IMR-90 (cell line): Measurements from ENCODE around the gene FBXL7. TPM values are rescaled to one million over a fixed set of nuclear protein-coding genes. Genes with fewer than 3 reads are reported as not detected.

ENCODE experiments used
- ATAC-seq: fragments of 200-7000 bp; cut with Tn5 transposase; 2 replicates; pipeline ENCODE4 v1.9.1; 2020; ENCODE audit warnings: low read depth, mild to moderate bottlenecking, moderate library complexity
- BruUV-seq: library from RNA; stranded (reverse); fragments of 400-500 nt; replicated peaks from 2 replicates; lab custom pipeline; 2021; lab: Mats Ljungman, UMichigan
- CTCF ChIA-PET: fragments of 300-600 bp; formaldehyde crosslinking; extraction: SDS; loops from one replicate; lab custom pipeline; 2021; ENCODE audit warnings: antibody characterized with exemption; lab: Yijun Ruan, JAX
- POLR2A ChIA-PET: fragments of 300-600 bp; sonication (Branson Sonifier 250); formaldehyde crosslinking; loops from one replicate; lab custom pipeline; 2022; ENCODE audit warnings: antibody characterized with exemption; ENCODE audit not compliant: unreplicated experiment; lab: Charles Lee
- DNase-seq: peaks from one replicate; pipeline ENCODE4 v3.0.0; 2013
- H2AFZ ChIP-seq: replicated peaks from 2 replicates; pipeline ENCODE3; 2013; ENCODE audit warnings: low read length, mild to moderate bottlenecking; ENCODE audit not compliant: poor library complexity
- H2AK5ac ChIP-seq: 2 replicates; pipeline ENCODE4 v1.6.1; 2013; ENCODE audit warnings: low read depth, low read length, inconsistent platforms
- H2AK9ac ChIP-seq: replicated peaks from 2 replicates; pipeline ENCODE3; 2013; ENCODE audit warnings: mild to moderate bottlenecking, low read depth, low read length, moderate library complexity; ENCODE audit not compliant: poor library complexity
- H2BK120ac ChIP-seq: 2 replicates; pipeline ENCODE4 v1.6.1; 2013; ENCODE audit warnings: low read depth, low read length, inconsistent platforms
- H2BK15ac ChIP-seq: 3 replicates; pipeline ENCODE4 v1.6.1; 2013; ENCODE audit warnings: low read depth, low read length, inconsistent platforms
- H2BK20ac ChIP-seq: 2 replicates; pipeline ENCODE4 v1.6.1; 2013; ENCODE audit warnings: low read depth, mild to moderate bottlenecking, inconsistent platforms, low read length, moderate library complexity
- H2BK5ac ChIP-seq: 2 replicates; pipeline ENCODE4 v1.6.1; 2013; ENCODE audit warnings: mild to moderate bottlenecking, low read depth, low read length, inconsistent platforms; ENCODE audit not compliant: poor library complexity, severe bottlenecking
- H3K14ac ChIP-seq: replicated peaks from 2 replicates; pipeline ENCODE4 v1.6.1; 2013; ENCODE audit warnings: low read depth, low read length, inconsistent platforms
- H3K18ac ChIP-seq: 2 replicates; pipeline ENCODE4 v1.6.1; 2013; ENCODE audit warnings: low read depth, low read length, control low read depth
- H3K23ac ChIP-seq: 2 replicates; pipeline ENCODE4 v1.6.1; 2013; ENCODE audit warnings: low read depth, low read length, inconsistent platforms
- H3K27ac ChIP-seq: 2 replicates; pipeline ENCODE4 v1.5.1; 2013; ENCODE audit warnings: mild to moderate bottlenecking, control low read depth, low read length; ENCODE audit not compliant: insufficient read depth
- H3K27me3 ChIP-seq: 2 replicates; pipeline ENCODE4 v1.6.1; 2013; ENCODE audit warnings: low read length; ENCODE audit not compliant: control insufficient read depth, insufficient read depth
- H3K36me3 ChIP-seq: 2 replicates; pipeline ENCODE4 v1.6.1; 2013; ENCODE audit warnings: low read length, mixed read lengths; ENCODE audit not compliant: control insufficient read depth, insufficient read depth
- H3K4ac ChIP-seq: 2 replicates; pipeline ENCODE4 v1.6.1; 2013; ENCODE audit warnings: low read depth, low read length, inconsistent platforms
- H3K4me1 ChIP-seq: 2 replicates; pipeline ENCODE4 v1.6.1; 2013; ENCODE audit warnings: low read length, mixed read lengths; ENCODE audit not compliant: control insufficient read depth, insufficient read depth
- H3K4me2 ChIP-seq: 2 replicates; pipeline ENCODE4 v1.6.1; 2013; ENCODE audit warnings: low read depth, mild to moderate bottlenecking, control low read depth, low read length, moderate library complexity
- H3K4me3 ChIP-seq: 2 replicates; pipeline ENCODE4 v1.5.1; 2013; ENCODE audit warnings: low read depth, mild to moderate bottlenecking, control low read depth, low read length, moderate library complexity; ENCODE audit not compliant: insufficient read depth
- H3K56ac ChIP-seq: 2 replicates; pipeline ENCODE4 v1.6.1; 2013; ENCODE audit warnings: low read length, inconsistent platforms; ENCODE audit not compliant: insufficient read depth; ENCODE audit errors: extremely low read depth
- H3K79me1 ChIP-seq, 2 experiments: 2 replicates each; pipeline ENCODE4 v1.6.1; 2013; ENCODE audit warnings: low read length in 2 of 2, inconsistent platforms in 1 of 2, low read depth in 1 of 2
- H3K9ac ChIP-seq: 2 replicates; pipeline ENCODE4 v1.6.1; 2013; ENCODE audit warnings: low read depth, low read length, control low read depth
- H3K9me1 ChIP-seq: 2 replicates; pipeline ENCODE4 v1.6.1; 2013; ENCODE audit warnings: low read length, inconsistent platforms; ENCODE audit not compliant: insufficient read depth
- H3K9me3 ChIP-seq: 2 replicates; pipeline ENCODE4 v1.6.1; 2013; ENCODE audit warnings: low read length; ENCODE audit not compliant: control insufficient read depth, insufficient read depth
- H4K20me1 ChIP-seq: 2 replicates; pipeline ENCODE4 v1.6.1; 2013; ENCODE audit warnings: low read length, inconsistent platforms; ENCODE audit not compliant: insufficient read depth
- H4K5ac ChIP-seq: 2 replicates; pipeline ENCODE4 v1.6.1; 2013; ENCODE audit warnings: mild to moderate bottlenecking, low read depth, low read length, control low read depth
- H4K8ac ChIP-seq, 2 experiments: 2 replicates each; pipeline ENCODE4 v1.6.1; 2013; ENCODE audit warnings: low read depth in 2 of 2, low read length in 2 of 2, control low read depth in 1 of 2, inconsistent platforms in 1 of 2
- H4K91ac ChIP-seq: 2 replicates; pipeline ENCODE4 v1.6.1; 2013; ENCODE audit warnings: low read depth, low read length, inconsistent platforms; ENCODE audit not compliant: insufficient read depth
- CEBPB ChIP-seq: IDR thresholded peaks from 2 replicates; pipeline ENCODE4 v1.6.1; 2012; ENCODE audit warnings: low read depth, low read length, improper control_type of control experiment
- RAD21 ChIP-seq: IDR thresholded peaks from 2 replicates; pipeline ENCODE4 v1.6.1; 2012; ENCODE audit warnings: low read length, improper control_type of control experiment
- RFX5 ChIP-seq: IDR thresholded peaks from 2 replicates; pipeline ENCODE4 v1.8.0; 2012; ENCODE audit warnings: low read depth, mild to moderate bottlenecking, low read length, moderate library complexity
- WGBS, 2 experiments: methylation state at CpG; one replicate each; pipeline versions ENCODE4 v1.1.5 to v1.1.7; 2013; ENCODE audit warnings: missing lambda C conversion rate in 2 of 2; ENCODE audit not compliant: insufficient read length in 1 of 2; ENCODE audit errors: extremely low coverage in 2 of 2; 5-methylcytosine and 5-hydroxymethylcytosine counted together
- dilution Hi-C: fragments of 300-500 bp; cut with HindIII; formaldehyde crosslinking; loops from one replicate; pipeline ENCODE4 v1.14.3; 2018; ENCODE audit warnings: low sequenced_read_pairs; ENCODE audit not compliant: unreplicated experiment
- in situ Hi-C: fragments of 300-500 bp; cut with MboI; formaldehyde crosslinking; loops from 3 replicates; pipeline ENCODE4 v1.14.3; 2019; ENCODE audit warnings: low sequenced_read_pairs, inconsistent platforms, mixed read lengths
- intact Hi-C: fragments of 100-400 bp; cut with micrococcal nuclease; formaldehyde crosslinking; loops from 2 replicates; pipeline ENCODE4 v1.10.0; 2022
- polyA plus RNA-seq, 3 experiments: library from polyadenylated mRNA; depleted of rRNA; stranded (reverse); fragments of >200 nt; gene quantifications; 2 replicates each; pipeline ENCODE4 v1.2.3, GENCODE V29; 2012; ENCODE audit warnings: low replicate concordance in 1 of 3
- total RNA-seq: library from RNA; depleted of rRNA; stranded (reverse); fragments of >200 nt; gene quantifications from 2 replicates; pipeline ENCODE4 v1.2.3, GENCODE V29; 2012

FBXL7 gene
- total and polyA plus RNA-seq, 2 of the 4 experiments (the other 2 are of a cell fraction) = 4.1 to 10.2 TPM

DNA sequence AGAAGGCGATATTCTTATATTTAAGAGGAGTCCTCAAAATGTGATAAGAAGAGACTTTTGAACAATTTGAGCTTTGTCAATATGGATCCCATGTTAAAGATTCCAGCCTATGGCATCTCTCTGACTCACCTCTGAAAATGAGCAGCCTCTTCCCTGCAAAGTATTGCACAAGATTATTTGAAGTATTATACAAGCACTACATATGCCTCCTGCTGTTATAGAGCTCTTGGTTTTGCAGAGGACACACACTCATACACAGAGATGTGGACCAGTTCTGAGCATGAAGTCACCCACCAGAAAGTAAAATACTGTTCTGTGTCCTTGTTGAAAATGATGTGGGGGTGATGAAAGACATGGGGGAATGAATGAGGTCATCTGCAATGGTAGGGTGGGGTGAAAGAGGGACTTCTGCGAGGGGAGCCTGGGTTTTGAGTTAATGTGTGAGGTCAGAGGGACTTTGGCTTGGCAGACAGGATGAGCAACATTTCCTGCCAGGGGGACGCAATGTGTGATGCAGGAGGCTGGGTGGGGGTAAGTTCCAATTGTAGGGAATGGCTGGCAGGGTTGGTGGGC is 25.8 kb downstream of the FBXL7 start:
- peak; percentile 69 for ATAC-seq
- CTCF ChIA-PET = no interaction called here
- no peak overlapping the region for H4K5ac ChIP-seq

More for the DNA sequence above, 25.8 kb downstream of the FBXL7 start:
- no TSS peak for BruUV-seq
- POLR2A ChIA-PET = no interaction called here
- Histone ChIP-seq H2AFZ (no peak overlapping the region), H2BK20ac (no peak overlapping the region), H3K56ac (no peak overlapping the region), H2BK5ac (no peak overlapping the region), H2BK15ac (no peak overlapping the region), H3K4me1 (peaks cover 4% of the 10 kb centered on the region), H3K9ac (no peak overlapping the region), H3K4me2 (no peak overlapping the region), H2AK9ac (peak overlapping the region; percentile 34), H3K23ac (no peak overlapping the region), H3K14ac (no peak overlapping the region), H3K9me3 (no peaks in the 10 kb centered on the region), H2BK120ac (no peak overlapping the region), H3K4me3 (no peak overlapping the region), H4K8ac (no peak overlapping the region), H3K36me3 (peaks cover 3% of the 10 kb centered on the region; the same call in 1 of the 2 replicates), H4K20me1 (peaks cover 6% of the 10 kb centered on the region; the same call in 1 of the 2 replicates), H3K79me1 (peaks cover 27 to 40% of the 10 kb centered on the region in 2 experiments), H4K91ac (no peak overlapping the region), H3K4ac (no peak overlapping the region), H3K9me1 (peaks cover 9% of the 10 kb centered on the region; the same call in 1 of the 2 replicates), H2AK5ac (no peak overlapping the region), H3K27ac (no peak overlapping the region), H3K18ac (no peak overlapping the region), H3K27me3 (no peaks in the 10 kb centered on the region)
- WGBS, 2 experiments = 100% methylated on average over 1 of the region's 3 CpGs; no CpG with 5 or more reads in 1 of the 2 experiments
- dilution Hi-C loops (no loop called here), in situ Hi-C loops (no loop called here), intact Hi-C loops (no loop called here)
- TF ChIP-seq RFX5 (peak; percentile 50; the same call in 1 of the 2 replicates), CEBPB (peak; percentile 93), RAD21 (no peak)
- peak; percentile 63 for DNase-seq
